Left cardiac atrium (tissue), 4 donors: ENCODE results near the gene SNRPD2. TPM values are rescaled to one million over a fixed set of nuclear protein-coding genes. Genes with fewer than 3 reads are reported as not detected.
"Not testable (repeated sequence)": the region's sequence is repeated elsewhere in the genome, so short reads cannot be mapped to it uniquely, and the experiment has no call there.

Source experiments
- ATAC-seq, 2 donors: fragments of 200-7000 bp; cut with Tn5 transposase; one replicate each; pipeline ENCODE4 v1.9.1; 2020; ENCODE audit warnings: mild to moderate bottlenecking in 2 of 2, moderate library complexity in 2 of 2
- DNase-seq: peaks from one replicate; pipeline ENCODE4 v3.0.0-alpha.2; 2020
- intact Hi-C, 2 donors: fragments of 100-400 bp; cut with DNase I; formaldehyde crosslinking; loops; one replicate each; pipeline versions ENCODE4 v1.14.1 to v1.15.1; 2022 to 2023
- total RNA-seq, 2 donors: library from RNA; stranded (reverse); fragmentation: NEBNext Ultra II Directional; extraction: Animal tissue kit (Norgen Biotek cat#: 25700); gene quantifications; one replicate each; pipeline ENCODE4 v1.2.1, GENCODE V29; 2021
- donor health status: DM: no; HTN: yes; CAD: no.
- donor health status: DM: no; HTN: yes; CAD: no; lungs with severe emphysema.
- donor health status: DM: yes; HTN: yes; CAD: no.
- donor health status: Dilated cardiomyopathy.

Gene SNRPD2
- total RNA-seq, 2 donors from 2014 or later, result 251 to 270 TPM

DNA sequence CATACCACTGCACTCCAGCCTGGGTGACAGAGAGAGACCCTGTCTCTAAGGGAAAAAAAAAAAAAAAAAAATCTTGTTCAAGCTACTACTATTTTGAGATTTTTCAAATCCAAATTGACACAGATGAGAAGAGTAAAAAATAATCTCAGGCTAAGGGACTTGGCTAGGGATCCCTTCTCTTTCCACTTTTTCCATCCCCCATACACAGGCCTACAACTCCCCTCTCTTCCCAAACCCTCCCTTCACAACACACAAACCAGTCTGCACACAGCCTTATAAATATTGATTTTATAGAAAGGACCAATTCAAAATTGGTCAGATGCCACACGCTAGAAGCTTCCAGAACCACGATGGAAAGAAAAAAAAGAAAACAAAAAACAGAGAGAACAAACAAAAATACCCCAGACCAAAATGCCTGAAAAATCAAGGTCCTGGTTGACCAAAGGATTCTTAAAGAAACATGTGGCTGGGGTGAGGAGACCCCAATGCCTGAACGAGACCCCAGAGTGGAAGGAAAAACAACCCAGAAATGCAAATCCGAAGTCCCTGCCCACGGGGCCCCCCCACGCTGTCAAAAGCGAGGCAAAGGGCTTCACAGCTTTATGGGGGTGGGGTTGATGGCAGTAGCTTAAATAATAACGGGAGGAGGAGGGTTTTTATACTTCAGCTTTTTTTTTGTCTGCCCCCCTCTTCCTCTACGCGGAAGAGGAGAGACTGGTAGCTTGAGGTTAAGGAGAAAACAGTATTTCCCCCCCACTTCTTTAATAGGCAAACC lies 18.8 kb upstream of the SNRPD2 start:
- intact Hi-C loops, result no loop called here
- DNase-seq, result no peak
- no peak for ATAC-seq

DNA sequence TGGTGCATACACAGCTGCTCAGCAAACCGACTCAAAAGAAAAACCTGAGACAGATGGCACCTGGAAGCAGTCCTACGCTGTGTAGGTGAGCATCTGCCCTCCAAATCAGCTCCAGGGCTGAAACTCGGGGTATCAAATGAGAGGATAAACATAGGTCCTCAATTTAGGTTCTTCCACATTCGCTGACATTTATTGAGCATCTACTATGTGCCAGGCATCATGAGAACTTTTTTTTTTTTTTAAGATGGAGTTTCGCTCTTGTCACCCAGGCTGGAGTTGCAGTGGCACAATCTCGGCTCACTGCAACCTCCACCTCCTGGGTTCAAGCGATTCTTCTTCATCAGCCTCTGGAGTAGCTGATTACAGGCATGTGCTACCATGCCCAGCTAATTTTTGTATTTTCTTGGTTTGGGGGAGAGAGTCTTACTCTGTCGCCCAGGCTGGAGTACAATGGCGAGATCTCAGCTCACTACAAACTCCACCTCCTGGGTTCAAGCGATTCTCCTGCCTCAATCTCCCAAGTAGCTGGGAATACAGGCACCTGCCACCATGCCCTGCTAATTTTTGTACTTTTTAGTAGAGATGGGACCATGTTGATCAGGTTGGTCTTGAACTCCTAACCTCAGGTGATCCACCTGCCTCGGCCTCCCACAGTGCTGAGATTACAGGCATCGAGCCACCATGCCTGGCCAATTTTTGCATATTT lies 14.1 kb upstream of the SNRPD2 start:
- ATAC-seq (no peak), DNase-seq (no peak)
- intact Hi-C loops, result no loop called here

DNA sequence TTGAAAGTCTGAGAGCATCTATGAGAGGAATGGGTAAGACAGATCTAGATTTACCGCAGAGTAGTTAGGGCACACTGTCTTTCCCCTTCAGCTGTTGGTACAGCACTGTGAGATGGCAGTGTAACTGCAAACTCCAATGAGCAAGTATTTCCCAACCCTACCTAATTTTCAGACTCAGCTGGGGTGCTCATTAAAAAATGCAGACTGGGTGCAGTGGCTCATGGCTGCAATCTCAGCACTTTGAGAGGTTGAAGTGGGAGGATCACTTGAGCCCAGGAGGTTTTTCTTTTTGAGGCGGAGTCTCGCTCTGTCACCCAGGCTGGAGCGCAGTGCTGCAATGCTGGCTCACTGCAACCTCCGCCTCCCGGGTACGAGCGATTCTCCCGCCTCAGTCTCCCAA lies 13.4 kb upstream of the SNRPD2 start:
- DNase-seq (no peak), ATAC-seq (no peak)
- intact Hi-C loops, result no loop called here

DNA sequence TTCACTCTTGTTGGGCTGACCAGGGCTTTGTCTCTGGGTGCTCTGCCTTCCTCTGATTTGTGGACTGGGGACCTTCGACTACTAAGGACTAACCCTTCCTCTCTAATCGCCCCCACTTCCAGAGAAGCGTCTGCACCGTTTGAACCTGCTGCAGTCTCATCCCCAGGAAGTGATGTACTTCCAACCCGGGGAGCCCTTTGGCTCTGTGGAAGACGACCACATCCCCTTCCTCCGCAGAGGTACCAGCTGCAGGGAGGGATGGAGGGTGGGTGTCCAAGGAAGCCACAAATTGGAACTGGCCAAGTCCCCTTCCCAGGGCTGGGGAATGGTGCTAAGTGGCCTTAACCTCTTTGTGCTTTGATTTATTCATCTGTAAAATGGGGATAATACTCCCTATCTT lies 9.9 kb upstream of the SNRPD2 start:
- ATAC-seq (no peak), DNase-seq (no peak)
- intact Hi-C loops, result no loop called here

DNA sequence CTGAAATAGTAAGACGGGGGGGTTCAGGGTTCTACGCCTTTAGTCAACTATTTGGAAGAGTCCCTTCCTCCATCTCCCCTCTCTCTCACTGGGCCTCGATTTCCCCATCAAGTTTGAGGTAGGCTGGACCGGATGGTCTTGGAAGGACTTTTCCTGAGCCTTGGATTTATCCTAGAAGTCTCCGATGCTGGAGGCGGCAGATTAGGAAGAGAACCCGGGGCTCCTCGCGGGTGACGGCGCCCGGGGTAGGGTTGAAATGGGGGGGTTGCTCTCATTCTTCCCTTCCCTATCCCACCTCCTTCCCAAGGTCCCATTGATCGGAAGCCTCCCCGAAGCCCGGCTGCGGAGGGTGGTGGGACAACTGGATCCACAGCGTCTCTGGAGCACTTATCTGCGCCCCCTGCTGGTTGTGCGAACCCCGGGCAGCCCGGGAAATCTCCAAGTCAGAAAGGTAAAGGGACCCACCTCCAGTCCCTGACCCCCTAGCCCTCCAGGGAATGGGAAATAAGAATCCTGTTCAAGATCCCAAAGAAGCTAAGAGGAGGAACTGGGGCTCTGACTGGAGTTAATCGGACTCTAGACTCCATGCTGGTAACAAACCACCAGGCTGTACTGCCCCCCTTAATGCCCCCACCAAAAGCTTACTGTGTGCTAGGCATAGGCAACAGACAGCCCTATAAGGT lies 1.5 kb upstream of the SNRPD2 start:
- DNase-seq (peak; percentile 86), ATAC-seq (peak; percentile 27 to 33)
- intact Hi-C loops, result no loop called here

DNA sequence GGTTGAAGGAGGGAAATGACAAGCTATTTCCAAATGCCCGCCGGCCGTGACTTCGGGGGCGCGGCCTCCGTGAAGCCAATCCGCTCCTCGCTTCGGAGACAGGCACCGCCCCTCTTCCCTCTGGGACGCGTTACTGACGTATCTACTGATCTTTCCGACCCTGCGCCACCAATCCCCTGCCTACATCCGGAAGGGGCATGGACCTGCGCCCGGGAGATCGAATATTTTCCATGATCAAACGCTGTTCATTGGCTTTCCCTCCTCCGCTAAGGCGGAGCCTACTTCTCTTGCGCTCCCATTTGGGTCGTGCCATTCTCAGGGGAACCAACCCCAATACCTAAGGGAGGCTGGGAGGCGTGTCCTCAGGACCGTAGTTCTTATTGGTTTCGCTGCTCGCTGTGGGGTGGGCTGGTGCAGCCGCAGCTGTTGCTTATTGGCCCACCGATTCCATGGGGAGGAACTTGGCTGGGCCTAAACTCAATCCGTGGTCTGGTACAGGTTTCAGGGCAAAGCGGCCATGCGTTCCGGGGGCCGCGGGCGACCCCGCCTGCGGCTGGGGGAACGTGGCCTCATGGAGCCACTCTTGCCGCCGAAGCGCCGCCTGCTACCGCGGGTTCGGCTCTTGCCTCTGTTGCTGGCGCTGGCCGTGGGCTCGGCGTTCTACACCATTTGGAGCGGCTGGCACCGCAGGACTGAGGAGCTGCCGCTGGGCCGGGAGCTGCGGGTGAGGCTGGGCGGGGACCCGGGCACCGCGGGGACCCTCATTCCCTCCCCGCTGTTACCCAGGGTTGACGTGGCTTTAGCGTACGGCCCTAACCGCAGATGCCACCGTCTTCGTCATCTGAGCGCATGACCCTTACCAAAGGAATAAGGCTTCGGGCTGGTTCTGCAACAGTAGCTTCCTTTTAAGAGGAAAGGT lies 693 bp upstream of the SNRPD2 start, which contains the start of gene QPCTL:
Gene QPCTL, plus strand, starts transcription at position 480 of the 919 bp plus-strand sequence. Its CDS starts 38 bp downstream, at position 518.
- intact Hi-C loops, result no loop called here
- peak; percentile 98 for DNase-seq
- peak; percentile 95 to 96 for ATAC-seq

DNA sequence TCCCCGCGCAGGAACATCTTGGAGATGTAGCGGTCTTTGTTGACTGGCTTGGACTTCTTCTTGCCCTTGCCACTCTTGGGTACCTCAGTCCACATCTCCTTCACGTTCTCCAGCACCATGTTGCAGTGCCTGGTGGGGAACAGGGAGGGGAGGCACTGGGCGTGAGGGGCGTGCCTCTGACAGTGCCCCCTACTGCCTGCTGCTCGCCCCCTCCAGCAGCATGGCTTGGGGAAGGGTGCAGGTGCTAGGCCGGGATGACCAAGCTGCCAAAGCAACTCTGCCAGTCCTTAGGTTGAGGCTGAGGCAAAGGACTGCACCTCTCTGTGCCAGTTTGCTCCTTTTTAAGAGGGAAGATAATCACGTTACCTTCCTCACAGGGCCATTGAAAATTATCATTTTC lies 4.2 kb downstream of the SNRPD2 start:
- DNase-seq (no peak), ATAC-seq (no peak)
- intact Hi-C loops, result no loop called here

DNA sequence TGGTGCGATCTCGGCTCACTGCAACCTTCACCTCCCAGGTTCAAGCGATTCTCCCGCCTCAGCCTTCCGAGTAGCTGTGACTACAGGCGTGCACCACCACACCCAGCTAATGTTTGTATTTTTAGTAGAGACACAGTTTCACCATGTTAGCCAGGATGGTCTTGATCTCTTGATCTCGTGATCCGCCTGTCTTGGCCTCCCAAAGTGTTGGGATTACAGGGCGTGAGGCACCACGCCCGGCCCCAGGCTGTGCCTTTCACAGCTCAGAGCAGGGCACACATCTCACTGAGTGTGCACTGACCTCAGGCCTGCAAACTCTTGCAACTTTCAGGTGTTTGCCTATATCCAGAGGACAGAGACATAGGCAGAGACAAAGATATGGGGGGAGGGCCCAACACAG lies 6.7 kb downstream of the SNRPD2 start:
- ATAC-seq, intact Hi-C loops, DNase-seq: not testable (repeated sequence)

DNA sequence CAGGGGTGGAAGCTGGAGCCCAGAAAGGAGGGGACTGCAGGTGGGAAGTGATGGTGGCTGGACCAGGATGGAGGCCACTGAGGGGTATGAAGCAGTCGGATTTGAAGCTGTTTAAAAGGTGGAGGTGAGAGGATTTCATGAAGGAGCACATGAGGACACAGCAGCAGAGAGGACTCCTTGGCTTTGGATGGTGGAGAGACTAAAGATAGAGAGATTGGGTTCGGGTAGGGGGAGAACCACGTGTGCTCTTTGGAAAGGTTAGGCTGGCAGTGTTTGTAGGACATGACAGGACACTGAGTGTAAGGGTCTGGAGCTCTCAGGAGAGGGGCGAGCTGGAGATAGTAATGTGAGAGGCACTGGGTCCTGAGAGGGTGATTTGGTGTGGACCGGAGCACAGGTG lies 8.8 kb downstream of the SNRPD2 start:
- intact Hi-C loops, result no loop called here
- ATAC-seq, result no peak
- DNase-seq, result no peak

DNA sequence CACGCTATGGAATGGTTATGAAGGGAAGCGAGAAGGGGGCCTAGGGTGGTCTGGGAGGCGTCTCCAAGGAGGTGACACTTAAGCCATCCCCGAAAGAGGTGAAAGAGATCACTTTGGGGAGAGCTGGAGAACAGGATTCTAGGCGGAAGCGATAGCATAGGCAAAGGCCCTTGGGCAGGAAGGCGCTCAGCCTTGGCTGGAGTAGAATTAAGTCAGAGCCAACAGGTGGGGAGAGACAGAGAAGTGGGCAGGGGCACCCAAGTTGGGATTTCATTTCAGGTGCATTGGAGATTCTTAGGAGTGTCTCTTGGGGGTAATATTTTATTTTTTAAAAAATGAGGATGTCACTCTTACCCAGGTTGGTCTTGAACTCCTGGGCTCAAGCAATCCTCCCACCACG lies 9.6 kb downstream of the SNRPD2 start:
- ATAC-seq (no peak), DNase-seq (no peak)
- intact Hi-C loops, result no loop called here

DNA sequence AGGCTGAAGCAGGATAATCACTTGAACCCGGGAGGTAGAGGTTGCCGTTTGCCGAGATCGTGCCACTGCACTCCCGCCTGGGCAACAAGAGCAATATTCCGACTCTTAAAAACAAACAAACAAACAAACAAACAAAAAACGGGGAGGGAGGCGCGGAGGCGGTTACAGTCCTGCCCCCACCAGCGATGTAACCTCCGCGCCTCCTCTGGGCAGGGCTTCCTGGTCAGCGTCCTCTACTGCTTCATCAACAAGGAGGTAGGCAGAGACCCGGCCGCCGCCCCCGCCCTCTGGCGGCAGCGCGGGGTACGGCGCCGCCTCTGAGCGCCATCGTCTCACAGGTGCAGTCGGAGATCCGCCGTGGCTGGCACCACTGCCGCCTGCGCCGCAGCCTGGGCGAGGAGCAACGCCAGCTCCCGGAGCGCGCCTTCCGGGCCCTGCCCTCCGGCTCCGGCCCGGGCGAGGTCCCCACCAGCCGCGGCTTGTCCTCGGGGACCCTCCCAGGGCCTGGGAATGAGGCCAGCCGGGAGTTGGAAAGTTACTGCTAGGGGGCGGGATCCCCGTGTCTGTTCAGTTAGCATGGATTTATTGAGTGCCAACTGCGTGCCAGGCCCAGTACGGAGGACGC lies 10.2 kb downstream of the SNRPD2 start:
- peak; percentile 84 for DNase-seq
- intact Hi-C loops, result no loop called here

DNA sequence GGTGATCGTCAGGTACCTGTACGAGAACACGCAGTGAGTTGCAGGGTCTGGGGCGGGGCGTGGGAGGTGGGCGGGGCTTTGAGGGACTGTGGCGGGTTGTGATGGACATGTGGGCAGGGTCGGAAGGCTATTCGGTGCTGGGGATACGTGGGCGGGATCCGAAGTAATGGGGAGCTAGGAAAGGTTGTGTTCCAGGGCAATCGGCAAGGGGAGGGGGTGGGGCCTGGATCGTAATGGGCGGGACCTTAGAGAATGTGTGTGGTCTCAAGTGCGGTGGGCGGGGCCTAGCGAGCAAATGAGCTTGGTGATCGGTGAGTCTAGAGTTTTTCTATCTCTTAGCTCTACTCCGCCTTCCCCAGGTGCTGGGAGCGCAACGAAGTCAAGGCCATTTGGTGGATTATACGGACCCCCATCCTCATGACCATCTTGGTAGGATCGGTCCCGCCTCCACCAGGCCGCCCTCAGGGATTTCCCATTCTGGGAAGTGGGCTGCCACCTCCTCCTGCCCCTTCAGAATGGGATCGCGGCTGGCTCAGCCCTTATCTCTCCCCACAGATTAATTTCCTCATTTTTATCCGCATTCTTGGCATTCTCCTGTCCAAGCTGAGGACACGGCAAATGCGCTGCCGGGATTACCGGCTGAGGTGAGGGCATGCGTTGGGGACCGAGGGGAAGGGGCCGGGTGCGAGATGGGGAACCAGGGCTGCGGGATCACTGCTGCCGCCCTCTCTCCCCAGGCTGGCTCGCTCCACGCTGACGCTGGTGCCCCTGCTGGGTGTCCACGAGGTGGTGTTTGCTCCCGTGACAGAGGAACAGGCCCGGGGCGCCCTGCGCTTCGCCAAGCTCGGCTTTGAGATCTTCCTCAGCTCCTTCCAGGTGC lies 14.2 kb downstream of the SNRPD2 start:
- peak; percentile 90 for DNase-seq
- intact Hi-C loops, result no loop called here
- peak; percentile 64 to 81 for ATAC-seq

More for the DNA sequence above, 10.2 kb downstream of the SNRPD2 start:
- peak; percentile 83 to 85 for ATAC-seq

DNA sequence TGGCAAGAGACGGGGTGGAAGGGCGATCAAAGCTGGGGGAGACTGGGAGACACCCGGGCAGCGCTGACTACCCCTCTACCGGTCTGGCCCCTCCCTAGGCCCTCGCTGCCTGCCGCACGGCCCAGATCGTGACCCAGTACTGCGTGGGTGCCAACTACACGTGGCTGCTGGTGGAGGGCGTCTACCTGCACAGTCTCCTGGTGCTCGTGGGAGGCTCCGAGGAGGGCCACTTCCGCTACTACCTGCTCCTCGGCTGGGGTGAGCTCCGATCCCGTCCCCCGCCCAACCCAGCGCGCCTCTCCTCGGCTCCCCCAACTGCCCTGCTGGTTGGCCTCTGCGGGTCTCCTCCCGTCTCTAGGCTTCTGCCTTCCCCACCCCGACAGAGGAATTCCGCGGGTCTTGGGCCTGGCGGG lies 14.9 kb downstream of the SNRPD2 start:
- DNase-seq, result peak; percentile 37
- intact Hi-C loops, result no loop called here
- ATAC-seq, result peak in 1 of 2 donors; percentile 40

DNA sequence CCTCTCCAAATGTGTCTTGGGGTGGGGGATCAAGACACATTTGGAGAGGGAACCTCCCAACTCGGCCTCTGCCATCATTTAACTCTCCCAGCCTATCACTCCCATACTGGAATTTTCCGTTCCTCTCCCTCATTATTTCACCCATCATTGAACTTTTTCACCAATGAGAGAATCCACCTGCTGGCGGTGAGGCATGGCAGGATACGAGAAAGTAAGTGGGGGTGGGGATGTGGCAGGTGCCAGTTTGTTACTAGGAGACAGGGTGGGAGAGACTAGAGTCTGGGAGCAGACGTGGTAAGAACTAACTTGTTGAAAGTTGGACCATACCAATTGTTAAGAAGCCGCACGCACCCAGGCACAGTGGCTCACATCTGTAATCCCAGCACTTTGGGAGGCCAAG lies 16.8 kb downstream of the SNRPD2 start:
- ATAC-seq, result no peak
- DNase-seq, result no peak
- intact Hi-C loops, result no loop called here

DNA sequence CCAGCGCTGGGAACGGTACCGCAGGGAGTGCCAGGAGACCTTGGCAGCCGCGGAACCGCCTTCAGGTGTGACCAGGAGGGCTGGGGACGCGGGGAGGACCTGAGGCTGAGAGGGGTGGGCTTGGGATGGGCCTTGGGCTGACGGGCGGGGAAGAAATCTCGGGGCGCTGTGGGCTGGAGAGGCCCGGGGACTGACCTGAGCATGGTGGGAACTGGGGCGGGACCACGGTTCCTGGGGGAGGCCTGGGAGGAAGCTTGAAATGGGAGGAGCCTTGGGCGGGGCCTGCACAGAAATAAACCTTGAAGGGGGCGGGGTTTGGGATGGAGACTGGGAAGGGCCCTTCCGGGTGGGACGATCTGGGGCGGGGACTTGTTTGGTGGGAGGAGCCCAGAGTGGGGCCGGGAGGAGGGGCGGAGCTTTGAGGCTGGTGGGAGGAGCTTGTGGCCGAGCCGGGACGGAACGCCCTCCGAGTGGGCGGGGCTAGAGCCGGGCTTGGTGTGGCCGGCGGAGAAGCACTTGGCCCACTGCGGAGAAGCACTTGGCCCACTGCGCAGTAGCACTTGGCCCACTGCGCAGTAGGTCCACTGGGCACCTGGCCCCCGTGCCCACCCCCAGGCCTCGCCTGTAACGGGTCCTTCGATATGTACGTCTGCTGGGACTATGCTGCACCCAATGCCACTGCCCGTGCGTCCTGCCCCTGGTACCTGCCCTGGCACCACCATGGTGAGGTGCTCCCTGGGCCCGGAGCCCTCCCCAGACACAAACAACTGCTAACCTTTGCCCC lies 20.9 kb downstream of the SNRPD2 start:
- DNase-seq (peak; percentile 86), ATAC-seq (peak; percentile 76 to 88)
- intact Hi-C loops, result no loop called here

DNA sequence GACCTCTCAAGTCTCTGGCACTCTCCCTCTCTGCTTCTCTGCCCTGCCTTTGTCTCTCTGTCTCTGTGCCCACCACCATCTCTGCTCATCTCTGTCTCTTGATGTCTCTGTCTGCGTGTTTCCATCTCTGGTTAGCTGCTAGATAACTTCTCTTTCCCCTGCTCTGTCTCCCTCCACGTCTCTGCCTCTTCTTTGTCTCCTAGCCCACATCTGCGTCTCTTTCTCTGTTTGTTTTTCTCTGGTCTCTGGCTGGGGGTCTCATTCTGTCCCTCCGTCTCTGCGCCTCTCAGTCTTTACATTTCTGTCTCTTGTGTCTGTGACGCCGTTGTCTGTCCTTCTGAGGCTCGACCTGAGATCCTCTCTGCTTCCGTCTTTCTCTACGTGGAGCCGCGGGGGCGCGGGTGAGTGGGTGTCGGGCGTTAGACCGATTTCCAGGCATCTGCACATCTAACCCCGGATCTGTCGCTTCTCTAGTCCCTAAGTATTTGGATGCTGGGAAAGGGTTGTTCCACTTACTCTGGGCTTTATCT lies 23.3 kb downstream of the SNRPD2 start:
- no peak for ATAC-seq
- intact Hi-C loops, result no loop called here

More for the DNA sequence above, 23.3 kb downstream of the SNRPD2 start:
- DNase-seq, result no peak
